Astrocyte (in vitro differentiated cells and primary cell): ENCODE measurements around the gene CRIM1. TPM values are rescaled to one million over a fixed set of nuclear protein-coding genes. Genes with fewer than 3 reads are reported as not detected.
A peak's percentile ranks its signal among the peaks of the same experiment; 100 is the strongest.

Source experiments
- DNase-seq: peaks from one replicate; pipeline ENCODE4 v3.0.0-alpha.2; 2010; ENCODE audit warnings: low read depth
- FAIRE-seq: peaks from 2 replicates; lab custom pipeline; 2011; peaks lifted over from hg19 to GRCh38; lab: Jason Lieb, UNC
- H2AFZ ChIP-seq: 2 replicates; pipeline ENCODE4 v1.6.0; 2012; ENCODE audit warnings: low read depth, low read length, inconsistent platforms
- H3K27ac ChIP-seq: 2 replicates; pipeline ENCODE4 v1.5.1; 2011; ENCODE audit warnings: low read depth, low read length, inconsistent platforms
- H3K27me3 ChIP-seq: 2 replicates; pipeline ENCODE4 v1.6.0; 2011; ENCODE audit warnings: low read length, inconsistent platforms; ENCODE audit not compliant: insufficient read depth
- H3K36me3 ChIP-seq: 2 replicates; pipeline ENCODE4 v1.5.1; 2011; ENCODE audit warnings: low read length, inconsistent platforms; ENCODE audit not compliant: insufficient read depth
- H3K4me1 ChIP-seq: 2 replicates; pipeline ENCODE4 v1.5.1; 2011; ENCODE audit warnings: low read length, inconsistent platforms; ENCODE audit not compliant: insufficient read depth
- H3K4me2 ChIP-seq: 2 replicates; pipeline ENCODE4 v1.6.0; 2012; ENCODE audit warnings: low read length, inconsistent platforms
- H3K4me3 ChIP-seq: 2 replicates; pipeline ENCODE4 v1.5.1; 2011; ENCODE audit warnings: low read depth, mild to moderate bottlenecking, low read length, inconsistent platforms; ENCODE audit not compliant: insufficient read depth
- H3K79me2 ChIP-seq: 2 replicates; pipeline ENCODE4 v1.6.0; 2012; ENCODE audit warnings: mild to moderate bottlenecking, low read length, inconsistent platforms; ENCODE audit not compliant: insufficient read depth
- H3K9ac ChIP-seq: 2 replicates; pipeline ENCODE4 v1.6.0; 2012; ENCODE audit warnings: mild to moderate bottlenecking, low read length, inconsistent platforms
- H3K9me3 ChIP-seq: 2 replicates; pipeline ENCODE4 v1.5.1; 2012; ENCODE audit warnings: low read depth, mild to moderate bottlenecking, low read length, inconsistent platforms; ENCODE audit not compliant: insufficient read depth
- H4K20me1 ChIP-seq: 2 replicates; pipeline ENCODE4 v1.6.0; 2012; ENCODE audit warnings: low read length, inconsistent platforms; ENCODE audit not compliant: insufficient read depth
- H3K27ac Mint-ChIP-seq: one replicate; pipeline ENCODE4 v1.8.0; 2021; ENCODE audit warnings: mild to moderate bottlenecking, mixed read lengths; ENCODE audit not compliant: unreplicated experiment
- H3K27me3 Mint-ChIP-seq: one replicate; pipeline ENCODE4 v1.8.0; 2021; ENCODE audit warnings: low read depth, mixed read lengths; ENCODE audit not compliant: unreplicated experiment
- H3K36me3 Mint-ChIP-seq: one replicate; pipeline ENCODE4 v1.8.0; 2021; ENCODE audit warnings: low read depth, mixed read lengths; ENCODE audit not compliant: unreplicated experiment
- H3K4me1 Mint-ChIP-seq: one replicate; pipeline ENCODE4 v1.8.0; 2021; ENCODE audit warnings: low read depth, mixed read lengths; ENCODE audit not compliant: unreplicated experiment
- H3K4me3 Mint-ChIP-seq: one replicate; pipeline ENCODE4 v1.8.0; 2021; ENCODE audit warnings: mild to moderate bottlenecking, moderate library complexity, mixed read lengths; ENCODE audit not compliant: unreplicated experiment
- H3K9me3 Mint-ChIP-seq: one replicate; pipeline ENCODE4 v1.8.0; 2021; ENCODE audit warnings: mild to moderate bottlenecking, mixed read lengths; ENCODE audit not compliant: unreplicated experiment
- CTCF ChIP-seq: IDR thresholded peaks from 2 replicates; pipeline ENCODE4 v1.5.1; 2011; ENCODE audit warnings: low read depth, mild to moderate bottlenecking, inconsistent platforms, low read length, moderate library complexity; ENCODE audit not compliant: insufficient read depth
- EZH2 ChIP-seq: IDR thresholded peaks from 2 replicates; pipeline ENCODE4 v1.6.1; 2012; ENCODE audit warnings: mild to moderate bottlenecking, low read length, inconsistent platforms; ENCODE audit not compliant: insufficient read depth
- total RNA-seq: library from RNA; stranded (reverse); gene quantifications from 2 replicates; pipeline ENCODE4 v1.2.1, GENCODE V29; 2021

The CRIM1 gene
- total RNA-seq, 1 donor from 2014 or later = 180 TPM

GRCh38 chr2:36550006-36550405, 194.4 kb downstream of the CRIM1 start:
- Mint-ChIP-seq H3K27me3 (no peaks in the 10 kb centered on the region), H3K4me3 (no peak overlapping the region), H3K27ac (no peak overlapping the region), H3K9me3 (no peaks in the 10 kb centered on the region), H3K36me3 (peaks cover 8% of the 10 kb centered on the region), H3K4me1 (peaks cover 18% of the 10 kb centered on the region)
- Histone ChIP-seq H3K4me2 (no peak overlapping the region), H3K4me3 (no peak overlapping the region), H3K9ac (no peak overlapping the region), H2AFZ (no peak overlapping the region), H3K27ac (no peak overlapping the region), H3K79me2 (no peaks in the 10 kb centered on the region), H3K4me1 (no peaks in the 10 kb centered on the region), H3K27me3 (no peaks in the 10 kb centered on the region), H4K20me1 (peaks cover 7% of the 10 kb centered on the region), H3K9me3 (no peaks in the 10 kb centered on the region), H3K36me3 (peaks cover 70% of the 10 kb centered on the region)
- TF ChIP-seq EZH2 = no peak
- no peak for FAIRE-seq
- no peak for DNase-seq

- peaks cover 15% of the 10 kb centered on the region for H3K79me2 ChIP-seq
- DNase-seq = no peak
- H3K4me3 ChIP-seq = no peak overlapping the region
- Mint-ChIP-seq H3K36me3 (peaks cover 6% of the 10 kb centered on the region), H3K4me1 (peaks cover 16% of the 10 kb centered on the region), H3K27me3 (no peaks in the 10 kb centered on the region), H3K27ac (no peak overlapping the region), H3K4me3 (no peak overlapping the region), H3K9me3 (no peaks in the 10 kb centered on the region)
- no peak overlapping the region for H3K4me2 ChIP-seq
- no peak for FAIRE-seq
- no peak overlapping the region for H3K27ac ChIP-seq
- peaks cover 18% of the 10 kb centered on the region for H3K4me1 ChIP-seq
- peaks cover 40% of the 10 kb centered on the region for H3K36me3 ChIP-seq
- no peaks in the 10 kb centered on the region for H3K9me3 ChIP-seq
- H4K20me1 ChIP-seq = no peaks in the 10 kb centered on the region
- H3K9ac ChIP-seq = no peak overlapping the region
- no peaks in the 10 kb centered on the region for H3K27me3 ChIP-seq
- TF ChIP-seq EZH2 = no peak
- no peak for TF ChIP-seq CTCF
- no peak overlapping the region for H2AFZ ChIP-seq
Measured at GRCh38 chr2:36553683-36554082, 198.1 kb downstream of the CRIM1 start.

- peak; percentile 54 for FAIRE-seq
- no peaks in the 10 kb centered on the region for H3K9me3 Mint-ChIP-seq
- Histone ChIP-seq H3K79me2 (peaks cover 23% of the 10 kb centered on the region), H2AFZ (no peak overlapping the region), H3K36me3 (peaks cover 38% of the 10 kb centered on the region), H4K20me1 (no peaks in the 10 kb centered on the region), H3K9me3 (no peaks in the 10 kb centered on the region), H3K27ac (peak overlapping the region; percentile 20), H3K27me3 (no peaks in the 10 kb centered on the region), H3K4me1 (peaks cover 18% of the 10 kb centered on the region), H3K9ac (no peak overlapping the region), H3K4me2 (no peak overlapping the region), H3K4me3 (no peak overlapping the region)
- no peaks in the 10 kb centered on the region for H3K27me3 Mint-ChIP-seq
- H3K4me3 Mint-ChIP-seq = no peak overlapping the region
- H3K4me1 Mint-ChIP-seq = peaks cover 10% of the 10 kb centered on the region
- H3K36me3 Mint-ChIP-seq = peaks cover 6% of the 10 kb centered on the region
- DNase-seq = no peak
- TF ChIP-seq CTCF = no peak
- no peak for TF ChIP-seq EZH2
- H3K27ac Mint-ChIP-seq = no peak overlapping the region
Measured at GRCh38 chr2:36554531-36554930, 199.0 kb downstream of the CRIM1 start.
